CD4-positive, alpha-beta T cell treated with Interleukin-4 for 4 hours (primary cell): ENCODE measurements around the gene ATP9A.
"Not testable (repeated sequence)": the region's sequence is repeated elsewhere in the genome, so short reads cannot be mapped to it uniquely, and the experiment has no call there.

Source experiments
- DNase-seq: peaks from one replicate; pipeline ENCODE4 v3.0.0-alpha.2; 2020

The ATP9A gene

GRCh38 chr20:51648571-51648947 lies 119.6 kb downstream of the ATP9A start:
- no peak for DNase-seq

- no peak for DNase-seq
Observed at GRCh38 chr20:51647674-51648570, 120.3 kb downstream of the ATP9A start.

GRCh38 chr20:51643810-51644209 lies 124.4 kb downstream of the ATP9A start:
- DNase-seq: not testable (repeated sequence)

- no peak for DNase-seq
Observed at GRCh38 chr20:51643390-51643789, 124.8 kb downstream of the ATP9A start.

GRCh38 chr20:51641866-51642265 lies 126.3 kb downstream of the ATP9A start:
- DNase-seq: no peak

- DNase-seq: no peak
Observed at GRCh38 chr20:51640743-51641142, 127.4 kb downstream of the ATP9A start.

GRCh38 chr20:51639206-51639832 lies 128.9 kb downstream of the ATP9A start:
- peak; percentile 39 for DNase-seq

GRCh38 chr20:51637241-51637640 lies 130.9 kb downstream of the ATP9A start:
- DNase-seq: no peak

- no peak for DNase-seq
Observed at GRCh38 chr20:51636123-51636522, 132.1 kb downstream of the ATP9A start.

GRCh38 chr20:51635680-51636079 lies 132.5 kb downstream of the ATP9A start:
- DNase-seq: no peak

GRCh38 chr20:51634877-51635276 lies 133.3 kb downstream of the ATP9A start:
- no peak for DNase-seq

- DNase-seq: no peak
Observed at GRCh38 chr20:51634257-51634656, 133.9 kb downstream of the ATP9A start.

GRCh38 chr20:51633430-51633829 lies 134.8 kb downstream of the ATP9A start:
- no peak for DNase-seq

GRCh38 chr20:51631953-51632352 lies 136.2 kb downstream of the ATP9A start:
- no peak for DNase-seq

- no peak for DNase-seq
Observed at GRCh38 chr20:51631011-51631950, 136.9 kb downstream of the ATP9A start.

GRCh38 chr20:51629399-51630058 lies 138.7 kb downstream of the ATP9A start:
- DNase-seq: no peak

GRCh38 chr20:51628533-51629398 lies 139.4 kb downstream of the ATP9A start:
- DNase-seq: no peak

GRCh38 chr20:51627586-51627985 lies 140.6 kb downstream of the ATP9A start:
- no peak for DNase-seq

GRCh38 chr20:51625105-51625504 lies 143.1 kb downstream of the ATP9A start:
- DNase-seq: no peak

- DNase-seq: peak; percentile 50
Observed at GRCh38 chr20:51624157-51624731, 143.9 kb downstream of the ATP9A start.

GRCh38 chr20:51623255-51623654 lies 144.9 kb downstream of the ATP9A start:
- DNase-seq: no peak
